Osteoblast (primary cell): ENCODE results near the gene MUC6. TPM values are rescaled to one million over a fixed set of nuclear protein-coding genes. Genes with fewer than 3 reads are reported as not detected.

ENCODE experiments used
- DNase-seq: peaks from one replicate; pipeline ENCODE4 v3.0.0; 2011; ENCODE audit warnings: low spot score, mixed read lengths; ENCODE audit not compliant: insufficient read length; ENCODE audit errors: missing footprints
- H2AFZ ChIP-seq: 2 replicates; pipeline ENCODE4 v1.6.0; 2011; ENCODE audit warnings: mild to moderate bottlenecking, low read length
- H3K27ac ChIP-seq: 2 replicates; pipeline ENCODE4 v1.5.1; 2011; ENCODE audit warnings: mild to moderate bottlenecking, low read depth, low read length, moderate library complexity
- H3K27me3 ChIP-seq: 2 replicates; pipeline ENCODE4 v1.6.0; 2012; ENCODE audit warnings: mild to moderate bottlenecking, control low read depth, inconsistent platforms, low read length, moderate library complexity; ENCODE audit not compliant: insufficient read depth
- H3K36me3 ChIP-seq: 2 replicates; pipeline ENCODE4 v1.5.1; 2011; ENCODE audit warnings: mild to moderate bottlenecking, low read length, control low read depth, moderate library complexity; ENCODE audit not compliant: insufficient read depth
- H3K4me1 ChIP-seq: 2 replicates; pipeline ENCODE4 v1.5.1; 2011; ENCODE audit warnings: mild to moderate bottlenecking, low read length, control low read depth, moderate library complexity; ENCODE audit not compliant: insufficient read depth
- H3K4me2 ChIP-seq: 2 replicates; pipeline ENCODE4 v1.6.0; 2011; ENCODE audit warnings: mild to moderate bottlenecking, low read length; ENCODE audit not compliant: insufficient read depth
- H3K4me3 ChIP-seq: fragments of 200-600 bp; sonication (generic); 3 replicates; pipeline ENCODE4 v1.5.1; 2012; ENCODE audit warnings: mild to moderate bottlenecking, low read length, inconsistent platforms; ENCODE audit not compliant: insufficient read depth
- H3K79me2 ChIP-seq: 2 replicates; pipeline ENCODE4 v1.6.0; 2012; ENCODE audit warnings: mild to moderate bottlenecking, low read length, control low read depth, inconsistent platforms; ENCODE audit not compliant: insufficient read depth
- H3K9me3 ChIP-seq: 2 replicates; pipeline ENCODE4 v1.5.1; 2011; ENCODE audit warnings: low read depth, low read length, control low read depth
- H4K20me1 ChIP-seq: 2 replicates; pipeline ENCODE4 v1.6.0; 2012; ENCODE audit warnings: mild to moderate bottlenecking, low read length, control low read depth; ENCODE audit not compliant: insufficient read depth
- CTCF ChIP-seq: IDR thresholded peaks from 2 replicates; pipeline ENCODE4 v1.5.1; 2011; ENCODE audit warnings: mild to moderate bottlenecking, low read depth, low read length, moderate library complexity; ENCODE audit errors: extremely low read depth
- total RNA-seq: library from RNA; depleted of rRNA; stranded (reverse); fragments of >200 nt; gene quantifications from 2 replicates; pipeline ENCODE4 v1.2.3, GENCODE V29; 2012

MUC6 gene
- total RNA-seq, 1 donor: not detected

GRCh38 chr11:985848-986247, 50.7 kb downstream of the MUC6 start:
- no peak overlapping the region for H3K4me2 ChIP-seq
- H2AFZ ChIP-seq: no peak overlapping the region
- H3K4me1 ChIP-seq: peaks cover 3% of the 10 kb centered on the region
- H3K36me3 ChIP-seq: peaks cover 52% of the 10 kb centered on the region
- H3K4me3 ChIP-seq: no peak overlapping the region
- no peaks in the 10 kb centered on the region for H3K9me3 ChIP-seq
- peaks cover 12% of the 10 kb centered on the region for H4K20me1 ChIP-seq
- DNase-seq: no peak
- TF ChIP-seq CTCF: no peak
- no peaks in the 10 kb centered on the region for H3K27me3 ChIP-seq
- peaks cover 4% of the 10 kb centered on the region for H3K79me2 ChIP-seq
- no peak overlapping the region for H3K27ac ChIP-seq

GRCh38 chr11:985406-985805, 51.1 kb downstream of the MUC6 start:
- DNase-seq: no peak
- H4K20me1 ChIP-seq: peaks cover 12% of the 10 kb centered on the region
- H3K36me3 ChIP-seq: peaks cover 52% of the 10 kb centered on the region
- H3K9me3 ChIP-seq: no peaks in the 10 kb centered on the region
- H3K4me3 ChIP-seq: no peak overlapping the region
- peaks cover 3% of the 10 kb centered on the region for H3K4me1 ChIP-seq
- no peaks in the 10 kb centered on the region for H3K27me3 ChIP-seq
- no peak overlapping the region for H2AFZ ChIP-seq
- H3K4me2 ChIP-seq: no peak overlapping the region
- peaks cover 4% of the 10 kb centered on the region for H3K79me2 ChIP-seq
- no peak overlapping the region for H3K27ac ChIP-seq
- TF ChIP-seq CTCF: no peak

- Histone ChIP-seq H4K20me1 (peaks cover 12% of the 10 kb centered on the region), H3K27ac (no peak overlapping the region), H3K9me3 (no peaks in the 10 kb centered on the region), H3K4me3 (no peak overlapping the region), H3K4me1 (peaks cover 3% of the 10 kb centered on the region), H3K4me2 (no peak overlapping the region), H2AFZ (no peak overlapping the region), H3K27me3 (no peaks in the 10 kb centered on the region), H3K36me3 (peaks cover 49% of the 10 kb centered on the region), H3K79me2 (peaks cover 4% of the 10 kb centered on the region)
- no peak for DNase-seq
- TF ChIP-seq CTCF: no peak
Observed at GRCh38 chr11:984546-984945, 52.0 kb downstream of the MUC6 start.

GRCh38 chr11:981764-982163, 54.8 kb downstream of the MUC6 start:
- no peak overlapping the region for H3K27ac ChIP-seq
- peaks cover 32% of the 10 kb centered on the region for H3K36me3 ChIP-seq
- no peaks in the 10 kb centered on the region for H3K27me3 ChIP-seq
- no peak for TF ChIP-seq CTCF
- H3K4me3 ChIP-seq: no peak overlapping the region
- peaks cover 33% of the 10 kb centered on the region for H4K20me1 ChIP-seq
- DNase-seq: peak; percentile 74
- H3K9me3 ChIP-seq: no peaks in the 10 kb centered on the region
- H3K4me2 ChIP-seq: no peak overlapping the region
- H3K79me2 ChIP-seq: peaks cover 12% of the 10 kb centered on the region
- no peak overlapping the region for H2AFZ ChIP-seq
- peaks cover 3% of the 10 kb centered on the region for H3K4me1 ChIP-seq
